HPDE6-E6E7 (cell line): ENCODE results near the gene FCRL4.
"Not testable (repeated sequence)": the region's sequence is repeated elsewhere in the genome, so short reads cannot be mapped to it uniquely, and the experiment has no call there.

Experiments used
- DNase-seq: peaks from one replicate; pipeline ENCODE4 v3.0.0; 2011; ENCODE audit warnings: missing footprints; ENCODE audit errors: extremely low spot score

FCRL4 gene

DNA sequence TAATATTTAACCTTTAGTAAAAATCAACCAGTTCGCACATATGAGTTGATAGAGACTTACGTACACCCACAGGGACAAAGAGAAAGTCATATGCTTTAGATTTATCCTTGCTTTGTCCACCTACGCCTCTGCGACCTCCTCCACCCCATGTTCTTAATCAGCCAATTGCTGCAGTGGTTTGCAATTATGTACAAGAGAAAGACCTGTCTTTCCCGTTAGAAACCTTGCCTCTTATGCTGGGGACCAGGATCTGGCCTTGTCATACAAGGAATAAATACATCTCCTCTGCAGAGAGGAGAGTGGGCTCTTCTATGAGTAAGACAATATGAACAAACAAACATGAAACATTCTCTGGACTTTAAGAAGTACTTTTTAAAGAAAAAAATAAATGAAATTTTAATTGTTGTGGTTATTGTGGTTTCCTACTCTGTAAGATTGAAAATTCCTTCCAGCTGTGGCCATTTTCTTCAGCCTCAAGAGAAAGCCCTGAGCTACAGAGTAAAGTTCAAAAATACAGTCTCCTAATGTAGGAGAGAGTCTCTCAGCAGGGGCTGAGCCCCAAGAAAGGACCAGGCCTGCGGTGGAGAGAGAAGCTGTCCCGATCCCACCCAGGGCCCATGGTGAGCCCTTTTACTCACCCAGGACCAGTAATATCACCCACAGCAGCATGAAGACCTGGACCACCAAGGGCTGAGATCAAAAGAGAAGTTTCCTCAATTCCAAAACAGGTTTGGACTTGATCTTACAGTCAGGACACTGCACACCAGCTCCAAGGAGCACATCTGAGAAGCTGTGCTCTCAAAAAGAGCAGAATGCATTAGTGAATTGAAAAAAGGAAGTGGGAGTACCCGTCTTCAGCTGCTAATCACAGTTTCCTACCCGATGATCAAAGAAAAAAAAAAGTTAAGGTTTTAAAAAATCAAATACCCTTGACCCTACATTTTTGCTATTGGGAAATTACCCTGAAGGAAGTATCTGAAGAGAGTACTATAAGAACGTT, 45.9 kb downstream of the FCRL4 start, which contains the start of gene FCRL5:
FCRL5 (minus strand) TSS at position 822 of the 1,000 bp plus-strand sequence; CDS start at position 669, 153 bp downstream.
- no peak for DNase-seq

DNA sequence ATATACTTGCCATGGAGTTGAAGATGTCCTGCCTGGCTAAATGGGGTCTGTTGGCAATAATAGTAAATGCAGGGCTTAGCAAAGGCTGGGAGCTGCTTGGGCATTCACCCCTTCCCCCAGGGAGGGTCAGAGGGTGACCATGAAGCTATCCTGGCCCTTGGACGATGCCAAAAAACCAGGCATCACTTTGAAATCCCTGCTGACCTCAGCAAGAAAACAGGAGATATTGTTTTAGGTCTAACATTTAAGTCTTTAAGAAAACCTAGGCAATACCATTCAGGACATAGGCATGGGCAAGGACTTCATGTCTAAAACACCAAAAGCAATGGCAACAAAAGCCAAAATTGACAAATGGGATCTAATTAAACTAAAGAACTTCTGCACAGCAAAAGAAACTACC, 49.8 kb downstream of the FCRL4 start:
- not testable (repeated sequence) for DNase-seq

DNA sequence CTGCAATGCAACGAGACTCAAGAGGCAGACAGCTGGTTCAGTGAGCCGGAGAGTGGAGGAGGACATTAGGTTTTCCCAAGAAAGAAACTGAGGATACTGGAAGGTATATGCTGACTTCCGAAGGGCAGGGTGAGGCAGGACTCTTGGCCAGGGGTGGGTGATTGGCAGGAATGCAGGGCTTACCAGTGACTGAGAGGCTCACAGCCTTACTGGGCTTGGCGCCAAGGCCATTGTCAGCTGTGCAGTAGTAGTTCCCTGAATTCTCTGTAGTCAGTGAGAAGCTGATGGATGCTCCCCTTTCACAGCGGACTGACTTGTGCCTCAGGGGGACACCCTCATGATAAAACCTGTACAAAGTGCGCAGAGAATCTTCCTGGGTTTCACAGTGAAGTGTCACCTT, 55.2 kb downstream of the FCRL4 start:
- no peak for DNase-seq

DNA sequence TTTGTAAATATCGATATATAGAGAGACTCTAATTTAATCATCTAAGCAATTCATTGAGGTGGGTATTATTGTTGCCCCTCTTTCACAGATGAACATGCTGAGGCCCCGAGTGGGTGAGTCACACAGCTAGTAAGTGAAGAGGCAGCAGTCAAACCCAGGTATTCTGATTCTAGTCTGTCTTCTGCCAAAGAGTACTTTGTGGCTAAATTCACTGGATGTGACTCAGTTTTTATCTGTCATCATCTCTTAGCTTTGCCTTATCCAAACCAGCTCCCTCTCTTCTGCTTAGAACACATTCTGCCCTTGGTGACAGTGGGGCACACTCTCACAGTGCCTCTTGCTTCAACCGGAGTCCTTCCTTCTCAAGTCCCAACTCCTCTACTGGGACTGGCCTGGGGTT, 57.0 kb downstream of the FCRL4 start:
- DNase-seq, result no peak

DNA sequence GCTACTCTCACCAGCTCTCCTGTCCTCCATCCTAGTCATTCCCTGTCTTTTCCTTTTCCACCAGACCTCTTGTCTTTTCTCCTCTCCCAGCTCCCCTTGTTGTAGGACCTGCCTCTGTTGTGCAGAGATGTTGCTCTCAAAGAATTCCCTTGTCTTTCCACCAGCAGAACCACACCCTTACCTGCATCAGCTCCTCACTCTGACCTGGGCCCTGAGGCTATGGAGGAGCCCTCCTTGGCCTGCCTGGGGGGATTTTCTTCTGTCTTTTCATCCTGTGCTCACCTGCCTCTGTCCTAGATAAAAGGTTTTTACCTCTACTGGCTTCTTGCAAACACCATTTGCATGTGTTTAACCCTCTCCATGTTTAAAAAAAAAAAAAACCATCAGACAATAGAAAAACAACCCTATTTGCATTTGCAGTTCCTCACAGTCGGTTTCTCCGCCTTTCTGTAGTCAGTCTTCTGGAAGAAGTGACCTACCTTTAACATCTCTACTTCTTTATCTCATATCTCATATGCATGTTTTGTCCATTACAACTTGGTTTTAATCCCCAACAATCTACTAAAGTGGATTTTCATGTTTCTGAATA, 57.6 kb downstream of the FCRL4 start:
- DNase-seq, result no peak

DNA sequence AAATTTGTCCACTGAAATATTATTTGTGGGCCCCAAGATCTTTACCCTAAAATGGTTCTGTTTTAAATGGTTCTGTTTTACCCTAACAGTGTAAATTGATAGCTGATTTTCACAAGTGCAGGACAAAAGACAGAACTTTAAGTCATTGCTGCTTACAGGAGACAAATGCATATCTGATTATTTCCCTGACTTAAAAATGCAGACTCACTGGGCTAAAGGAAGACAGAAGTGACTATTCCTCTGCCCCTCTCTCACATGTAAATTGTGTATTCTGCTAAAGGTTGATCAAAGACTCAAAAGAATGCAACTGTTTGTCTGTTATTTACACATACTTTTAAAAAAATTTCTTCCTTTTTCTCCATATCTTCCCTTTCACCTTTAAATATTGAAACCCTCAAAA, 58.3 kb downstream of the FCRL4 start:
- DNase-seq, result no peak

DNA sequence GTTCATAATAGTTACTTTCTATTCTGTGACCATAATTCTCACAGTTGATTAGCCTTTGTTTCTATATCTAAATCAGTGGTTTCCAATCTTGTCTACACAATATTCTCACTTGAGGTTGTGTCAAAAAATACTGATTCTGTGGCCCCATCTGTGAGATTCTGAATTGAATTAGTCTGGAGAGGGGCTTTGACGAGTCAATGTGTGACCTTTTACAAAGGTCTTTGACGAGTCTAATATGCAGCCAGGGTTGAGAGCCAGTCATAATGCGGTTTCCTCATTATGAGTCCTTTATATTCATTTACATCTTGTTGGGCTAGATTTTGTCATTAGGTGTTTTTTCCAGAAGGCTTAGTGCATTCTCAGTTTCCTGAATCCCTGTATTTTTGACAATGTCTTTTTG, 65.3 kb downstream of the FCRL4 start:
- no peak for DNase-seq

DNA sequence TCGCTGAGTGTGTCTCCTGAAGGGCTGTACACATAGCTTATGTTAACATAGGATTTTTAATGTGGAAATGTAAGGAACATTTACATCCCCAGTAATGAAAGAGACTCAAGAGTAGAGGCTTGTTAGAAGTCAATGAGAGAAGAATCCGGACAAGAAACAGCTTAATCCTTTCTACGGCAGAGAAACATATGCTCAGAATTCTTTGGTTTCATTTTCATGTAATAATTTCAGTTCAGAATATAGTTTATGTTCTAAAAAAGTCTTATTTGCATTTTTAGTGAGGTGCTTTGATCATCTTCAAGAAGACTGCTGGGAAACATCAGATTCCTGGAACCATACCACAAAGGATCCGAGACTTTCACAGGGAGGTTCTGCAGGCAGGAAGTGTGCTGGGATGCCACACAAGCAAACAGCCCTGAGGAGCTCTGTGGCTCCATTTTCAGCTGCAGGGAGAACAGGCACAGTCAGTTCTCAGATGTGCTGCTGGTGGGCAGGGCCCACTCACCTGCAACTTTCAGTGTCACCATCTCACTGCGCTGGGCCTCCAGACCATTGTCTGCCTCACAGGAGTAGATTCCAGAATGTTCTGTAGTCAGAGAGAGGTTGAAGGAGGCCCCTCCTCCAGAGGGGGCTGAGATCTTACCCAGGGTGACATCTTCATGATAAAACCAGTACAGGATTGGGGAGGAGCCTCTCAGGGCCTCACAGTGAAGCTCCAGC, 74.0 kb downstream of the FCRL4 start:
- DNase-seq, result no peak
